ENCODE data around the gene GPR150.

DNA sequence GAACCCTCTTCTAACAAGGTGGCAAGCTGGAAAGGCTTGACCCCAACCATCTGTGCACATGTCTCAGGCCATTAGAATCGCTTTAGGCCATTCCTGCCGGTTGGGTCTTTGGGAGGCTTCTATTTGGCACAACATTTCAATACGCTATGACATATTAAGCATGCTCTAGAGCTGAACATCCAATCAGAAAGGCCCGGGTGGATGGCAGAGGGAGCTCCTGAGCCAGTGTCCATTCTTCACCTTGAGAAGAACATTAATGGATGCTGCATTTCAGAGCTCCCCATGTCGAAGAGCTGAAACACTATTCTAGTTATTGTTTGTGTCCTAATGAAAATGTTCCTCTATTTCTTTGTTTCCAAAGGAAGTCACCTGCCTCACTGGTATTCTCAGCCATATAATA is 50.1 kb downstream of the GPR150 start:
- TF ChIP-seq, protein P1, sequence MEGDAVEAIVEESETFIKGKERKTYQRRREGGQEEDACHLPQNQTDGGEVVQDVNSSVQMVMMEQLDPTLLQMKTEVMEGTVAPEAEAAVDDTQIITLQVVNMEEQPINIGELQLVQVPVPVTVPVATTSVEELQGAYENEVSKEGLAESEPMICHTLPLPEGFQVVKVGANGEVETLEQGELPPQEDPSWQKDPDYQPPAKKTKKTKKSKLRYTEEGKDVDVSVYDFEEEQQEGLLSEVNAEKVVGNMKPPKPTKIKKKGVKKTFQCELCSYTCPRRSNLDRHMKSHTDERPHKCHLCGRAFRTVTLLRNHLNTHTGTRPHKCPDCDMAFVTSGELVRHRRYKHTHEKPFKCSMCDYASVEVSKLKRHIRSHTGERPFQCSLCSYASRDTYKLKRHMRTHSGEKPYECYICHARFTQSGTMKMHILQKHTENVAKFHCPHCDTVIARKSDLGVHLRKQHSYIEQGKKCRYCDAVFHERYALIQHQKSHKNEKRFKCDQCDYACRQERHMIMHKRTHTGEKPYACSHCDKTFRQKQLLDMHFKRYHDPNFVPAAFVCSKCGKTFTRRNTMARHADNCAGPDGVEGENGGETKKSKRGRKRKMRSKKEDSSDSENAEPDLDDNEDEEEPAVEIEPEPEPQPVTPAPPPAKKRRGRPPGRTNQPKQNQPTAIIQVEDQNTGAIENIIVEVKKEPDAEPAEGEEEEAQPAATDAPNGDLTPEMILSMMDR (conservative IDR thresholded peaks at IDR 0.05; ENCODE audit: low read depth, low read length) = no peak
- TF ChIP-seq POLR2A (IDR thresholded peaks at IDR 0.05; ENCODE audit: low read depth, low read length) (no peak), RCOR1 (IDR thresholded peaks at IDR 0.05; ENCODE audit: insufficient replicate concordance, low read length) (no peak), MXI1 (IDR thresholded peaks at IDR 0.05; ENCODE audit: borderline replicate concordance, low read depth, low read length) (no peak)
- TF ChIP-seq, protein P2, sequence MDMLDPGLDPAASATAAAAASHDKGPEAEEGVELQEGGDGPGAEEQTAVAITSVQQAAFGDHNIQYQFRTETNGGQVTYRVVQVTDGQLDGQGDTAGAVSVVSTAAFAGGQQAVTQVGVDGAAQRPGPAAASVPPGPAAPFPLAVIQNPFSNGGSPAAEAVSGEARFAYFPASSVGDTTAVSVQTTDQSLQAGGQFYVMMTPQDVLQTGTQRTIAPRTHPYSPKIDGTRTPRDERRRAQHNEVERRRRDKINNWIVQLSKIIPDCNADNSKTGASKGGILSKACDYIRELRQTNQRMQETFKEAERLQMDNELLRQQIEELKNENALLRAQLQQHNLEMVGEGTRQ (IDR thresholded peaks at IDR 0.05; ENCODE audit: low read depth, low read length) = no peak

All from IMR-90 (cell line).